SKM-1 treated with dmso at 0.1 percent for 144 hours (cell line): Measurements from ENCODE around the gene FGF3.
A peak's percentile ranks its signal among the peaks of the same experiment; 100 is the strongest.

Source experiments
- DNase-seq: peaks from one replicate; lab custom pipeline; 2025; ENCODE audit not compliant: unreplicated experiment; lab: John Stamatoyannopoulos, UW

FGF3 gene

GRCh38 chr11:69844396-69844795 lies 25.2 kb upstream of the FGF3 start:
- DNase-seq: no peak

DNA sequence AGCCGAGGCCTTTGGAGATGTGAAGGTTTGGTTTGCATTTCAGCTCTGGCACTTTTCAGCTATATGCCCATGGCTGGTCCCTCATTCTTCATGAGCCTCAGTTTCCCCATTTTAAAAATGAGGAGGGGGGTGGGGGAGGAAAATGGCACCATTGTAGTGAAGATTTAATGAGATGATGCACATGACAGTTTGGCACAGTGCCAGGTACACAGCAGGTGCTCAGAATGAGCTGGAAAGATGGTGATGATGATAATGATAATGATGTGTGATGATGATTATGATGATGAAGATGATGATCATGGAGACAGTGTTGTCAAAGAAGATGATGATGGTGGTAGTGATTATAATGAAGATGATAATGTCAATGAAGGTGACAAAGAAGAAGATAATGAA lies 24.3 kb upstream of the FGF3 start:
- no peak for DNase-seq

GRCh38 chr11:69842746-69843528 lies 23.7 kb upstream of the FGF3 start:
- DNase-seq: no peak

GRCh38 chr11:69841859-69842698 lies 22.9 kb upstream of the FGF3 start:
- peak; percentile 1 for DNase-seq

DNA sequence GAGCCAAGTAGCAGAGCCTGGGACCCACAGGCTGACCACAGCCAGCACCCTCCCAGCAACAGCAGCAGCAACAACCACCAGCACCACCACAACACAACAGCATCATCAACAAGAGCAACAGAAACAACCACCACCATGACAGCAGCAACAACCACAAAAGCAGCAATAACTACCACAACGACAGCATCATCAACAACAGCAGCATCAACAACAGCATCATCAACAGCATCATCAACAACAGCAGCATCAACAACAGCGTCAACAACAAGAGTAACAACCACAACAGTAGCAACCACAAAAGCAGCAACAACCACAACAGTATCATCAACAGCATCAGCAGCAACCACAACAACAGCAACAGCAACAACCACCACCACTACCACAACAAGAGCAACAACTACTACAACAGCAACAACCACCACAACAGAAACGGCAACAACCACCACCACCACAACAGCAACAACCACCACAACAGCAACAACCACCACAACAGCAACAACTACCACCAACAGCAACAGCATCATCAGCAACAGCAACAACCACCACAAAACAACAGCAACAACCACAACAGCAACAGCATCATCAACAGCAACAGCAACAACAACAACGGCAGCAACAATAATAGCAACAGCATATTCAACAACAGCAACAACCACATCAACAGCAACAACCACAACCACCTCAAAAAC lies 22.1 kb upstream of the FGF3 start:
- DNase-seq: no peak

- DNase-seq: no peak
Measured at GRCh38 chr11:69840371-69841169, 21.4 kb upstream of the FGF3 start.

DNA sequence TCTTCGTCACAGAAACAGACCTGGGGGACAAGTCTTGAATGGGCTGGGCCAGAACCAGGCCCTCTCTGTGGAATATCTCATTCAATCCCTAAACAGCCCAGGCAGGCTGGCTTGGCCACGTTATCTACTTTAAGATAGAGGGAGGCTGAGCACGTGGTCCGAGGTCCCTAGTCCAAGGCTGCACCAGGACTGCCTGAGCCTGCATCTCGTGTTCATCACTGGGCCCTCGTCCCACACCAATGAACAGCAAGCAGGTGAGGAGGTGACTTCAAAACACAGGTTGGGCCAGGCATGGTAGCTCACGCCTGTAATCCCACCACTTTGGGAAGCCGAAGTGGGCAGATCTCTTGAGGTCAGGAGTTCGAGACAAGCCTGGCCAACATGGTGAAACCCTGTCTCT lies 20.3 kb upstream of the FGF3 start:
- DNase-seq: no peak

GRCh38 chr11:69837791-69838190 lies 18.6 kb upstream of the FGF3 start:
- no peak for DNase-seq

- DNase-seq: no peak
Measured at GRCh38 chr11:69836401-69836800, 17.2 kb upstream of the FGF3 start.

- no peak for DNase-seq
Measured at GRCh38 chr11:69834811-69835800, 15.9 kb upstream of the FGF3 start.

GRCh38 chr11:69834251-69834650 lies 15.0 kb upstream of the FGF3 start:
- no peak for DNase-seq

DNA sequence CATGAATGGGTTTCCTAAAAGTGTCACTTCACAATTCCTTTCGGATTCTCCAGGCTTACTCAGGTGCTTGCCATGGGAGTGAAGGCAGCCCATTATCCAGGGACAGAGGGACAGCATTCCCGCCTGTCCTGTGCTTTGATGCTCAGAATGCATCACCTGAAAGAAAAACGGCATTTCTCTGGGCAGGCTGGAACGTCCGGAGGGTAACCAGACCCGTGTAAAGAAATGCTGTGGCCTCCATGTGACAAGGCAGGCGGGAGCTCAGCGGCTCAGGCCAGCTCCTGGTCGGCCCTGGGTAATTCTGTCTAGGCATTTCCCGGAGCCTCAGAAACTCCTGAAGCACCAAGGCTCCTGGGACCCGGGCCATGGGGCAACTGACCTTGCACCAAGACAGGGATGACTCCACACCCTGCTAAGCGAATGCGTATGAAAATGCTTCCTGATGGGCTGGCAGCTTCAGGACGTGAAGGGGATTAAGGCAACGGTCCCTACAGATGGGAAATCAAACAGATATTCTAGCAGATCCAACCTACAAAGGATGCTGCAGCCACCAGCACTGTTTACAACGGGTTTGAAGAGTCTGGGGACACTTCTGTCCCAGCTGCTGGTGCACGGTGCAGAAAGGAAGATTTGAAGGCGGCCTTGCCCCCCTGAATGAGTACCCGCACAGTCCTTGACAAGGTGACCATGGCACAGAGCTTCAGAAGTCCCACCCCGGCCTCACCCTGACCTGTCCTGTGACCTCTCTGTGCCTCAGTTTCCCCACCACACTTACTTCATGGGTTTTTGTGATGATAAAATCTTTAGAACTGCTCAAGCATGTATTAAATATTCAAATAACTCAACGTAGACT lies 13.6 kb upstream of the FGF3 start:
- DNase-seq: no peak

DNA sequence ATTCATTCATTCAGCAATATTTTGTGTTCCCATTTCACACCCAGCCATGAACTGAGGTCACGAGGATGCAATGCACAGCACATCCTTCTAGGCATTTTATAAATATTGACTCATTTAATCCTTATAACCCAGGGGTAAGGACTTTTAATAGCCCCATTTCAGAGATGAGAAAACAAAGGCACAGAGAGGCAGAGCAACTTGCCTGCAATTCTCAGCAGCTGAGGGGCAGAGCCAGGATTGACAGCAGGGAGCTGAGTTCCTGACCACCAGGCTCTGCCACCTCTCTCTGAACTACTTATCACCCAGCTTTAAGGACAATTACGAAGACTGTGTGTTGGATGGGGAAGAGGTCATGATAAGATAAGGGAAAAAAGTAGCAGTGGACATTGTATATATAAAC lies 12.8 kb upstream of the FGF3 start:
- no peak for DNase-seq

DNA sequence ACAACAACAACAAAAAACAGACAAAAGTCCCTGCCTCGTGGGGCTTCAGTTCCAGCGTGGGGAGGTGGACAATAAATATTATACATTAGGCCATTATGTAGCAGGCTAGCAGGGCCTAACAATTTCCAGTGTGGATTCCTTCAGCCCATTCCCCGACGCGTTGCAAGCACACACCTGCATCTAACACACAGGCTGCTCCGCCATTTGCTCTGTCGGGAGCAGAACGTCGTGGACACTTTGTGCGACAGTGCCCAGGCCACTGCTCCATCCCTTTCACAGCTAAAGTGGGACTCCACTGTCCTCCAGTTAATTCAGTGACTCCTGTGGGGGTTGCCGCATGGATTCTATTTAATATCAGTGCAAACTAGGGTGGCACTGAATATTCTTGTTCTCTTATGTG lies 10.9 kb upstream of the FGF3 start:
- no peak for DNase-seq

DNA sequence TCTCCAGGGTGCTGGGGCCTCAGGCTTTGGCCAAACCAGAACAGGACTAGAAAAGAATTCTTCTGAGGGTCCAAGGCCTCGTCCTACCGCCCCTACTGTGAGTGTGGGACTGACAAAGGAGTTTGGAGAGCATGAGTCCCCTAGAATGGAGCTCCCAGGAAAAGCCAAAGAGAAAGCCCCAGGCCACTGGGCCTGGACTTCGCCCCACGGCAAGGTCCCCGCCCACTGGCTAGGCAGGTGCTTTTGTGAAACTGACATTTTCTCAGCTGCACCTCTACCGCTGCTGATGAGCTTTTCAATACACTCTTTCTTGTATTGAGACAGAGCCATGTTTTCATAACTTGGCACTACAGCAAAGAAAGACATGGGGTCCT lies 9.7 kb upstream of the FGF3 start:
- DNase-seq: no peak

DNA sequence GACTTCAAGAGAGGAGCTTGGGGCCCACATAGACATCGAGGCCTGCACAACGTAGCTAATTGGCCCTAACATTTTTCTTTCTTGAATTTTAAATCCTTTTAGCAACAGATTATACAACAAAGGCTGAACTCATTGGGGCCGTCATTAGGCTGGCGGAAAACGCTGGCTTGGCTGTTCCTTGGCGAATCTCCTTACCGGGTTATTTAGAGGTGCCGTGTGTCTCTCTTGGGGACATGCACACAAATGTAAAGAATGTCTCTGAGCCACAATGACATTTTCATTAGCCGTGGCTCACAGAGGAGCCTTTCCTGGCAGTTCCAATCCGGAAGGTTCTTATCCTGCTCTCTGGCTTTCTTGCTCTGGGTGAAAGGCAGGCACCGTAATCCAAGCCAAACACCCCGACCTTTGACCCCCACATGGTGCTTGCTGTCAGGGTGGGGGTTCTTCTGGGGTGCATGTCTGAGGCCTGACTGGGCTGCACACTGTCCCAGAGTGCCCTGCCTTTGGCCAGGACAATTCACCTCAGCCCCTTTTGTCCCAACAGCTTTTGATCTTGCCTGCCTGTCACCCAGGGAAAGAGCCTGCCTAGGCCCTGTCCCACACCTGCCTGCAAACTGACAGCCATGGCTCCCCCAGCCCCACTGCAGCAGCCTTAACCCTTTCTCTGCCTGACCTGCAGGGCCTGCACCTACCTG lies 9.2 kb upstream of the FGF3 start:
- DNase-seq: no peak

DNA sequence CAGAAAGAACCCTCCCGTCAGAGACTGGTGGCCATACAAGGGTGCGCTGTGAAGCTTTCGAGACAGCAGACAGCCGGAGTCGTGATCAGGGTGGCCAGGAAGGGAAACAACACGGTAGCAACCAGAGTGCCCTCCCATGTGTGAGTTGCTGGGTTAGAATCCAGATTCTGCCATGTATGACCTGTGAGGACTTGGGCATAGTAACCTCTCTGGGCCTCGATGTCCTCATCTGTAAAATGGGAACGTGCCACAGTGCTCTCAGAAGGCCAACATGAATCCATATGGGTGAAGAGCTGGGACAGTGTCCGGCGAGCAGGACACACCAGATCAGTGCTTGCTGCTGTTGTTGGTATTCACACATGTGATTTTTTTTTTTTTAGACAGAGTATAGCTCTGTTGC lies 7.6 kb upstream of the FGF3 start:
- no peak for DNase-seq

GRCh38 chr11:69825941-69826340 lies 6.7 kb upstream of the FGF3 start:
- DNase-seq: no peak
